ENCODE measurements around the gene HDAC6.

HDAC6 gene

DNA sequence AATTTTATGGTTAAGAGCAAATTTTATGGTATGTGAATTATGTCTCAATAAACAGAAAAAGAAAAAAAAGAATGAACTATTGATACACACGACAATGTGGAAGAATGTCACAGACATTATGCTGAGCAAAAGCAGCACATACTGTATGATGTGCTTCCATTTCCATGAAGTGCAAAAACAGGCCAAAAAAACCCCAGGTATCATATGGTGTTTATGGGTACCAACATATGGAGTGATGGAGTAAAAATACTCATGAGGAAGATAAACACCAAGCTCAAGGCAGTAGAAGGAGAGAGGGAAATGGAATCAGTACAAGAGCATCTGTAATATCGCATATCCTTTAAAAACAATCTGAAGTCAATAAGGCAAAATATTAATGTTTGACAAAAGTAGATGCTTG lies 19.7 kb upstream of the HDAC6 start:
- Histone ChIP-seq H3K4me3 (ENCODE audit: low read length) (no peak overlapping the region), H3K27me3 (ENCODE audit: control insufficient read depth, insufficient read depth, low read length) (no peaks in the 10 kb centered on the region), H3K4me1 (ENCODE audit: control insufficient read depth, low read depth, low read length) (no peaks in the 10 kb centered on the region), H3K36me3 (ENCODE audit: control insufficient read depth, low read depth, low read length) (no peaks in the 10 kb centered on the region), H3K9me3 (ENCODE audit: control insufficient read depth, low read depth, low read length) (peaks cover 5% of the 10 kb centered on the region), H3K27ac (ENCODE audit: low read length) (no peak overlapping the region), H3K9ac (ENCODE audit: low read length) (no peak overlapping the region)

DNA sequence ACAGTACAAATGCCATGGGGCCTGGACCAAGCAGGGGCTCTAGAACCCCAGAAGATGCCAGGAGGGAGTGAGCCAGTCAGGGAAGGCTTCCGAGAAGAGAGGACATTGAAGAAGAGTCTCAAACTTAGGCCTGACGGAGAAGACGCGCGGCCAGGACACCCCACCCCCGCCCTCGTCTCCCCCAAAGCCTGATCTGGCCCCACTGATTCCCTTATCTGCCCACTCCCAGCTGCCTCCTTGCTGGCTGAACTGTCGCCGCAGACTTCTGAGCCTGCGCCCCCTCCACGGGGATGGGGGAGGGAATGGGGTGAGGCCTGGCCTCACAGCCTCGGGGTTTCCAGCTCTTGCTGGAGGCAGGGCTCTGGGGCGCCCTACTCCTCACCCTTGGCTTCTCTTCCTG lies 19.1 kb upstream of the HDAC6 start:
- Histone ChIP-seq H3K36me3 (ENCODE audit: control insufficient read depth, low read depth, low read length) (no peaks in the 10 kb centered on the region), H3K4me1 (ENCODE audit: control insufficient read depth, low read depth, low read length) (no peaks in the 10 kb centered on the region), H3K27ac (ENCODE audit: low read length) (no peak overlapping the region), H3K27me3 (ENCODE audit: control insufficient read depth, insufficient read depth, low read length) (no peaks in the 10 kb centered on the region), H3K9me3 (ENCODE audit: control insufficient read depth, low read depth, low read length) (peaks cover under 1% of the 10 kb centered on the region), H3K9ac (ENCODE audit: low read length) (no peak overlapping the region), H3K4me3 (ENCODE audit: low read length) (no peak overlapping the region)

DNA sequence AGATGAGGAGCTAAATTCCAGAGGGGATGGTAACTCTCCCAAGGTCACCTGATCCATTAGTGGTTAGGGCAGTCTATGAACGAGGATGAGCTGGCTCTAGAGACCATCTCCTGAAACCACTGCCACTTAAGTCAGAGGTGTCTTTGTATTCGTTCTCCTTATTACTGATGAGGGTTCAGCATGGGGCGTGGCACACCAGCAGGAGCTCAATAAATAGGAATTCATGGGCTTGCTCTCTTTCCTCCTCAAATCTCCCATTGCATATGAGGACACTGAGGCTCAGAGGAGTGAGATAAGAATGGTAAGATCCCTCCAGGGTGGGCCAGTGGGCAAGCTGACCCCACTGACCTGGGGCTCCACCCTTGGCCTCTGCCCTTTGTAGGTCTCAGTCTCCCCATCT lies 17.1 kb upstream of the HDAC6 start:
- Histone ChIP-seq H3K4me1 (ENCODE audit: control insufficient read depth, low read depth, low read length) (no peaks in the 10 kb centered on the region), H3K9ac (ENCODE audit: low read length) (no peak overlapping the region), H3K27ac (ENCODE audit: low read length) (no peak overlapping the region), H3K27me3 (ENCODE audit: control insufficient read depth, insufficient read depth, low read length) (no peaks in the 10 kb centered on the region), H3K36me3 (ENCODE audit: control insufficient read depth, low read depth, low read length) (no peaks in the 10 kb centered on the region), H3K9me3 (ENCODE audit: control insufficient read depth, low read depth, low read length) (peaks cover 4% of the 10 kb centered on the region), H3K4me3 (ENCODE audit: low read length) (no peak overlapping the region)

DNA sequence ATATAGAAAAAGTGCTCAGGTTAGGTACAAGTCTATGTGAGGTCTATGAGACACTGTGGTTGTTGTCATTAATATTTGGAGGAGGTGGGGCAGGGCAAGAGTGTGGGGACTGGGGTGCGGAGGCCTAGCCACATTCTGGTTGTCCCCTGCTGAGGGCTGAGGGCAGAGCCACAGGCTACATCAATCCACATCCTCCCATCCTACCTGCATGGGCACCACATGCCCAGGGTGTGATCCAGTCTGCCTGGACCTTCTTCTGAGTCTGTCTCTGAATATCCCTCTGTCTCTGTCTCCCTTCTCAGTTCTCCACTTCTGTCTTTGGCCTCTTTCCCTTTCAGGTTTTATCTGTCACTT lies 16.7 kb upstream of the HDAC6 start:
- H3K4me1 ChIP-seq (ENCODE audit: control insufficient read depth, low read depth, low read length) = no peaks in the 10 kb centered on the region
- no peak overlapping the region for H3K4me3 ChIP-seq (ENCODE audit: low read length)
- no peak overlapping the region for H3K27ac ChIP-seq (ENCODE audit: low read length)
- no peaks in the 10 kb centered on the region for H3K36me3 ChIP-seq (ENCODE audit: control insufficient read depth, low read depth, low read length)
- H3K9ac ChIP-seq (ENCODE audit: low read length) = no peak overlapping the region
- H3K27me3 ChIP-seq (ENCODE audit: control insufficient read depth, insufficient read depth, low read length) = no peaks in the 10 kb centered on the region
- peaks cover 4% of the 10 kb centered on the region for H3K9me3 ChIP-seq (ENCODE audit: control insufficient read depth, low read depth, low read length)

- H3K9ac ChIP-seq (ENCODE audit: low read length) = no peak overlapping the region
- H3K9me3 ChIP-seq (ENCODE audit: control insufficient read depth, low read depth, low read length) = peaks cover 4% of the 10 kb centered on the region
- H3K27me3 ChIP-seq (ENCODE audit: control insufficient read depth, insufficient read depth, low read length) = no peaks in the 10 kb centered on the region
- H3K4me3 ChIP-seq (ENCODE audit: low read length) = no peak overlapping the region
- H3K4me1 ChIP-seq (ENCODE audit: control insufficient read depth, low read depth, low read length) = no peaks in the 10 kb centered on the region
- no peak overlapping the region for H3K27ac ChIP-seq (ENCODE audit: low read length)
- H3K36me3 ChIP-seq (ENCODE audit: control insufficient read depth, low read depth, low read length) = no peaks in the 10 kb centered on the region
Measured at GRCh38 chrX:48785540-48786214, 16.2 kb upstream of the HDAC6 start.

- H3K4me1 ChIP-seq (ENCODE audit: control insufficient read depth, low read depth, low read length) = no peaks in the 10 kb centered on the region
- no peak within 1 kb of the TSS for H3K4me3 ChIP-seq (ENCODE audit: low read length)
- no peak within 1 kb of the TSS for H3K27ac ChIP-seq (ENCODE audit: low read length)
- peaks cover 4% of the 10 kb centered on the region for H3K9me3 ChIP-seq (ENCODE audit: control insufficient read depth, low read depth, low read length)
- H3K36me3 ChIP-seq (ENCODE audit: control insufficient read depth, low read depth, low read length) = no peaks in the 10 kb centered on the region
- no peak within 1 kb of the TSS for H3K9ac ChIP-seq (ENCODE audit: low read length)
- H3K27me3 ChIP-seq (ENCODE audit: control insufficient read depth, insufficient read depth, low read length) = no peaks in the 10 kb centered on the region
Measured at GRCh38 chrX:48786341-48786800, 15.5 kb upstream of the HDAC6 start, which contains the start of gene GATA1. Gene GATA1, plus strand, starts transcription at chrX:48786590. Its CDS starts 4,520 bp downstream, at chrX:48791110.

DNA sequence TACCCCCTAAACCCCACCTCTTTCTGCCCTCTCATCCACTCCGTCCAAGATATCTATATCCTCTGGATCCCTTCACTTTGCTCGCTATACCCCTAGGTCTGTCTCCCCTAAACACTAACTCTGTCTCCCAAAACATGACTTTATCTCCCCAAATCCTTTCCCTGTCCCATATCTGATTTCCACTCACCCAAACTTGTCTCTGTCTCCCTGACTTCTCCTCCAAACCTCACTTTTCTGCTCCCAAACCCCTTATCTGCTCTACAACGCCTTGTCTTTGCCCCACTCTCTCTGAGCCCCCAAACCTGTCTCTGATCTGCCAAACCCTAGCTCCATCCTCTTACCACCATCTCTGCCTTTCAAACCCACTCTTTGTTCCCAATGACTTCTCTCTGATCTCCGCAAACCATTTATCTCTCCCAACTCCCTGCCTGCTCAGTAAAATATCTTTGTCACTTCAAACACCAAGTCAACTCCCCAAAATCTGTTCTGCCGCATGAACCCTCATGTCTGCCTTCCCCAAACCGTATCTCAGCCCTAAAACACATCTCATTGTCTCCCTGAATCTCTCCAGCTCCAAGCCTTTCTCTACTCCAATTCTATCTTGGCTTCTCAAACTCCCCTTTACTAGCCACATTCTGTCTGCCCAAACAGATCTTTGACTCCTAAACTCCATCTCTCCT lies 14.9 kb upstream of the HDAC6 start:
- no peak overlapping the region for H3K9ac ChIP-seq (ENCODE audit: low read length)
- H3K4me3 ChIP-seq (ENCODE audit: low read length) = no peak overlapping the region
- H3K27ac ChIP-seq (ENCODE audit: low read length) = no peak overlapping the region
- H3K4me1 ChIP-seq (ENCODE audit: control insufficient read depth, low read depth, low read length) = no peaks in the 10 kb centered on the region
- H3K27me3 ChIP-seq (ENCODE audit: control insufficient read depth, insufficient read depth, low read length) = no peaks in the 10 kb centered on the region
- H3K9me3 ChIP-seq (ENCODE audit: control insufficient read depth, low read depth, low read length) = peaks cover 4% of the 10 kb centered on the region
- no peaks in the 10 kb centered on the region for H3K36me3 ChIP-seq (ENCODE audit: control insufficient read depth, low read depth, low read length)

GRCh38 chrX:48787505-48788443 lies 14.1 kb upstream of the HDAC6 start:
- no peaks in the 10 kb centered on the region for H3K4me1 ChIP-seq (ENCODE audit: control insufficient read depth, low read depth, low read length)
- no peak overlapping the region for H3K27ac ChIP-seq (ENCODE audit: low read length)
- no peak overlapping the region for H3K9ac ChIP-seq (ENCODE audit: low read length)
- no peak overlapping the region for H3K4me3 ChIP-seq (ENCODE audit: low read length)
- peaks cover 4% of the 10 kb centered on the region for H3K9me3 ChIP-seq (ENCODE audit: control insufficient read depth, low read depth, low read length)
- no peaks in the 10 kb centered on the region for H3K36me3 ChIP-seq (ENCODE audit: control insufficient read depth, low read depth, low read length)
- no peaks in the 10 kb centered on the region for H3K27me3 ChIP-seq (ENCODE audit: control insufficient read depth, insufficient read depth, low read length)

DNA sequence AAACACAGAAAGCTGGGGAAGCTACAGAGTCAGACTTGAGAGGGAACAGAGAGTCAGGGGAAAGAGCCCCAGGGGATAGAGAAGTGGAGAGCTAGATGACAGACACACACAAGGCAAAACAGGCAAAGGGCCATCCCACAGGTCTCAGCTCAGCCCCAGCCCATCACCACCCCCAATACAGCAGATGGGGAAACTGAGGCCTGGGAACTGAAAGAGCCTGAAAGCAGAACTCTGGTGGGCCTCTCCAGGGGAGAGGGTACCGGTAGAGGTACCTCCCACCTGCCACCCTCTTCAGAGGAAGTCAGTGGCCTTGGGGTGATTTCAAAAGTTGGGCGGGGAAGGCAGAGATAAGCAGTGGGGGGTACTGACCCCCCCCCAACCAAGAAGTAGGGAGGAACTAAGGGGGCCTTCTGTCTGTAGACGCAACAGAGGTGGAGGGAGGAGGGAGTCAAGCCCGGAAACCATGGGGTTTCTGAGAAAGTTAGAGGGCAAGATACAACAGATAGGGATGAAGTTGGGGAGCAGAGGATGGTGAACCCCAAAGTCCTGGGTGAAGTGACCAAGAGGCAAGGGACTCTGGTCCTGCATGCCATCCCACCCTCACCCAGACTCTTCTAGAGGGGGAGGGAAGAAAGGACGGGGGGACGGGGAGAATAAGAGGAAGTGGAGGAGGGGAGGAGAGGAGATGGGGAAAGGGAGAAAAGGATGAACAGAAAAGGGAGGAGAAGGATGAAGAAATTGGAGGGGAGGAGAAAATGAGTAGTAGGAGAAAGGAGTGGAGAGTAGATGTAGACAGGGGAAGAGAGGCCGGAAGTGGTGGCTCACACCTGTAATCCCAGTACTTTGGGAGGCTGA lies 12.3 kb upstream of the HDAC6 start:
- H3K27ac ChIP-seq (ENCODE audit: low read length) = no peak overlapping the region
- H3K27me3 ChIP-seq (ENCODE audit: control insufficient read depth, insufficient read depth, low read length) = no peaks in the 10 kb centered on the region
- H3K36me3 ChIP-seq (ENCODE audit: control insufficient read depth, low read depth, low read length) = no peaks in the 10 kb centered on the region
- H3K9me3 ChIP-seq (ENCODE audit: control insufficient read depth, low read depth, low read length) = peaks cover 6% of the 10 kb centered on the region
- no peaks in the 10 kb centered on the region for H3K4me1 ChIP-seq (ENCODE audit: control insufficient read depth, low read depth, low read length)
- H3K4me3 ChIP-seq (ENCODE audit: low read length) = no peak overlapping the region
- H3K9ac ChIP-seq (ENCODE audit: low read length) = no peak overlapping the region

- Histone ChIP-seq H3K9me3 (ENCODE audit: control insufficient read depth, low read depth, low read length) (peaks cover 13% of the 10 kb centered on the region), H3K4me1 (ENCODE audit: control insufficient read depth, low read depth, low read length) (no peaks in the 10 kb centered on the region), H3K36me3 (ENCODE audit: control insufficient read depth, low read depth, low read length) (no peaks in the 10 kb centered on the region), H3K4me3 (ENCODE audit: low read length) (no peak overlapping the region), H3K27ac (ENCODE audit: low read length) (no peak overlapping the region), H3K27me3 (ENCODE audit: control insufficient read depth, insufficient read depth, low read length) (no peaks in the 10 kb centered on the region), H3K9ac (ENCODE audit: low read length) (no peak overlapping the region)
Measured at GRCh38 chrX:48790477-48790876, 11.4 kb upstream of the HDAC6 start.

Measured in iPS-18a (cell line).